CD8-positive, alpha-beta memory T cell (primary cell): Measurements from ENCODE around the gene OBSCN. TPM values are rescaled to one million over a fixed set of nuclear protein-coding genes. Genes with fewer than 3 reads are reported as not detected.
"Not testable (repeated sequence)": the region's sequence is repeated elsewhere in the genome, so short reads cannot be mapped to it uniquely, and the experiment has no call there.

Source experiments
- CTCF ChIA-PET: fragments of 350-600 bp; sonication (Branson Sonifier 250); formaldehyde crosslinking; loops from one replicate; lab custom pipeline; 2021; ENCODE audit warnings: antibody characterized with exemption; lab: Charles Lee
- POLR2A ChIA-PET: fragments of 350-600 bp; sonication (Branson Sonifier 250); formaldehyde crosslinking; loops from one replicate; lab custom pipeline; 2021; ENCODE audit warnings: antibody characterized with exemption; lab: Charles Lee
- DNase-seq, 5 donors: peaks; one replicate each; pipeline versions ENCODE4 v3.0.0 to v3.0.0-alpha.2; 2020 to 2022; ENCODE audit warnings: mixed read lengths in 1 of 5
- H3K27ac ChIP-seq: one replicate; pipeline ENCODE4 v1.7.0; 2013; ENCODE audit warnings: low read depth, mild to moderate bottlenecking, low read length, moderate library complexity
- H3K27me3 ChIP-seq: 2 replicates; pipeline ENCODE4 v1.7.0; 2013; ENCODE audit warnings: low read length, mild to moderate bottlenecking; ENCODE audit not compliant: insufficient read depth, poor library complexity, severe bottlenecking
- H3K36me3 ChIP-seq: 2 replicates; pipeline ENCODE4 v1.7.0; 2013; ENCODE audit warnings: mild to moderate bottlenecking, low read length, moderate library complexity; ENCODE audit not compliant: insufficient read depth
- H3K4me1 ChIP-seq: 2 replicates; pipeline ENCODE4 v1.7.0; 2013; ENCODE audit warnings: mild to moderate bottlenecking, low read length, moderate library complexity; ENCODE audit not compliant: insufficient read depth
- H3K4me3 ChIP-seq: 2 replicates; pipeline ENCODE4 v1.7.0; 2013; ENCODE audit warnings: mild to moderate bottlenecking, low read length
- H3K9me3 ChIP-seq: 2 replicates; pipeline ENCODE4 v1.7.0; 2013; ENCODE audit warnings: mild to moderate bottlenecking, low read length
- H3K27ac Mint-ChIP-seq, 8 donors: one replicate each; pipeline ENCODE4 v1.8.0; 2020 to 2021; ENCODE audit warnings: mixed read lengths in 8 of 8, mild to moderate bottlenecking in 6 of 8, inconsistent platforms in 3 of 8, moderate library complexity in 3 of 8
- H3K27me3 Mint-ChIP-seq, 2 donors: one replicate each; pipeline ENCODE4 v1.8.0; 2020 to 2021; ENCODE audit warnings: mixed read lengths in 2 of 2, mild to moderate bottlenecking in 1 of 2, moderate library complexity in 1 of 2
- H3K36me3 Mint-ChIP-seq, 3 donors: one replicate each; pipeline ENCODE4 v1.8.0; 2020 to 2021; ENCODE audit warnings: mixed read lengths in 3 of 3, inconsistent platforms in 1 of 3, mild to moderate bottlenecking in 1 of 3
- H3K4me1 Mint-ChIP-seq, 3 donors: one replicate each; pipeline ENCODE4 v1.8.0; 2020 to 2021; ENCODE audit warnings: mixed read lengths in 3 of 3, inconsistent platforms in 1 of 3, mild to moderate bottlenecking in 1 of 3
- H3K4me3 Mint-ChIP-seq, 7 donors: one replicate each; pipeline ENCODE4 v1.8.0; 2020 to 2021; ENCODE audit warnings: mixed read lengths in 7 of 7, mild to moderate bottlenecking in 6 of 7, moderate library complexity in 4 of 7, inconsistent platforms in 2 of 7
- H3K9me3 Mint-ChIP-seq, 5 donors: one replicate each; pipeline ENCODE4 v1.8.0; 2020 to 2022; ENCODE audit warnings: mixed read lengths in 5 of 5, mild to moderate bottlenecking in 3 of 5, moderate library complexity in 2 of 5, inconsistent platforms in 1 of 5
- polyA plus RNA-seq: library from polyadenylated mRNA; unstranded; fragments of 300-500 nt; fragmentation: Illumina TruSeq; gene quantifications from one replicate; pipeline ENCODE4 v1.2.3, GENCODE V29; 2021
- total RNA-seq, 2 experiments: library from RNA; stranded (reverse); gene quantifications; one replicate each; pipeline ENCODE4 v1.2.3, GENCODE V29; 2021

The OBSCN gene
- total and polyA plus RNA-seq, 3 experiments from 2014 or later = 3.0 to 13.6 (median 10.9) TPM

DNA sequence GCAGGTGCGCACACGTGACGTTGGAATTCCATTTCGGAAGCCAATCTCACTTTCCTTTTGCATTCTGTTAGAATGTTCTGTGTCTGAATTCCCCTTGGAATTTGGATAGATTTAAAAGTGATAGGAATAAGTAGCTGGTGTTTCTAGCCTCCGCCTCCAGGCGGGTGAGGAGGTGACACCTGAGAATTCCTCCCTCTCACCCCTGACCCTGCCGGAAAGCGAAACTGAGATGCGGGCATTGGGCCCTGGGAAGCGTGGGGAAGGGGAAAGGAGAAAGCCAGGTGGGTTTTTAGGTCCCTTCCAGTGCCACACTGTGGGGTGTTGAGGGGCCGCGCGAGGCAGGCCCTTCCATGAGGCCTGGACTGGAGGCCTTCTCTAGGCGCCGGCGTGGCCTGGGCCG, 61.6 kb downstream of the OBSCN start:
- H3K4me3 Mint-ChIP-seq, H3K36me3 ChIP-seq, H3K27ac Mint-ChIP-seq, H3K9me3 ChIP-seq, H3K27me3 ChIP-seq, H3K9me3 Mint-ChIP-seq, H3K27me3 Mint-ChIP-seq, H3K4me3 ChIP-seq, DNase-seq, H3K4me1 Mint-ChIP-seq, CTCF ChIA-PET, H3K4me1 ChIP-seq, POLR2A ChIA-PET, H3K27ac ChIP-seq: not testable (repeated sequence)
- peaks cover 0 to 13% (median 5%) of the 10 kb centered on the region in 3 donors for H3K36me3 Mint-ChIP-seq

DNA sequence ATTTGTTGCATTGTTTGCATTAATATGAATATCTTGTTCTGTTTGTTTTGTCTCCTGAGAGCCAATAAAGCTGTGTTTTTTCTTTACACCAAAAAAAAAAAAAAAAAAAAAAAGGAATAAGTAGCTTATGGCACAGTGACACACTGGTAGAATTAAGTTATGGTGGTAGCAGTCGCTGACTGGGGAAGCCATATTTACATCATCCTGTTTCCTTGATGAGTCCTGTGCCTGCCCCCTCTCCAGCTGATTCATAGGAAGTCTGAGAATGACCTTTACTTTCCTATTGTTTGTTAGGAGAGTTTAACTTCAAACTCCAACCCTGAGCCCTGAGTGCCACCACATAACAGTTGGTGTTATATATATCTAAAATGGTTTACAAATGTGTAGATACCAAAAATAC, 62.2 kb downstream of the OBSCN start:
- DNase-seq = no peak
- H3K9me3 Mint-ChIP-seq = no peaks in the 10 kb centered on the region
- no peaks in the 10 kb centered on the region for H3K27me3 Mint-ChIP-seq
- no peak overlapping the region for H3K4me3 Mint-ChIP-seq
- H3K4me3 ChIP-seq = no peak overlapping the region
- H3K27ac Mint-ChIP-seq = no peak overlapping the region
- H3K36me3 Mint-ChIP-seq = peaks cover 0 to 10% (median 5%) of the 10 kb centered on the region in 3 donors
- H3K9me3 ChIP-seq = no peaks in the 10 kb centered on the region
- no peaks in the 10 kb centered on the region for H3K27me3 ChIP-seq
- H3K36me3 ChIP-seq = no peaks in the 10 kb centered on the region
- POLR2A ChIA-PET = no interaction called here
- peaks cover 4% of the 10 kb centered on the region for H3K4me1 ChIP-seq
- CTCF ChIA-PET = interaction anchor here (1.1 kb wide), 1 partner anchor 56 kb away, joined by 3 read pairs; no protein-coding TSS in a partner anchor
- peaks cover 3 to 15% (median 6%) of the 10 kb centered on the region in 3 donors for H3K4me1 Mint-ChIP-seq
- no peak overlapping the region for H3K27ac ChIP-seq

GRCh38 chr1:228271701-228272251, 63.9 kb downstream of the OBSCN start:
- no peak for DNase-seq
- Histone ChIP-seq H3K9me3 (no peaks in the 10 kb centered on the region), H3K27ac (no peak overlapping the region), H3K27me3 (no peaks in the 10 kb centered on the region), H3K36me3 (no peaks in the 10 kb centered on the region), H3K4me1 (peaks cover 12% of the 10 kb centered on the region), H3K4me3 (no peak overlapping the region)
- H3K27me3 Mint-ChIP-seq = no peaks in the 10 kb centered on the region
- ChIA-PET CTCF (no interaction called here), POLR2A (no interaction called here)
- H3K9me3 Mint-ChIP-seq = no peaks in the 10 kb centered on the region
- H3K4me3 Mint-ChIP-seq = peak overlapping the region in 2 of 7 donors; percentile 9 to 49
- peaks cover 5 to 19% (median 8%) of the 10 kb centered on the region in 3 donors for H3K4me1 Mint-ChIP-seq
- H3K36me3 Mint-ChIP-seq = peaks cover 0 to 10% (median 3%) of the 10 kb centered on the region in 3 donors
- peak overlapping the region in 2 of 8 donors; percentile 33 to 54 for H3K27ac Mint-ChIP-seq

DNA sequence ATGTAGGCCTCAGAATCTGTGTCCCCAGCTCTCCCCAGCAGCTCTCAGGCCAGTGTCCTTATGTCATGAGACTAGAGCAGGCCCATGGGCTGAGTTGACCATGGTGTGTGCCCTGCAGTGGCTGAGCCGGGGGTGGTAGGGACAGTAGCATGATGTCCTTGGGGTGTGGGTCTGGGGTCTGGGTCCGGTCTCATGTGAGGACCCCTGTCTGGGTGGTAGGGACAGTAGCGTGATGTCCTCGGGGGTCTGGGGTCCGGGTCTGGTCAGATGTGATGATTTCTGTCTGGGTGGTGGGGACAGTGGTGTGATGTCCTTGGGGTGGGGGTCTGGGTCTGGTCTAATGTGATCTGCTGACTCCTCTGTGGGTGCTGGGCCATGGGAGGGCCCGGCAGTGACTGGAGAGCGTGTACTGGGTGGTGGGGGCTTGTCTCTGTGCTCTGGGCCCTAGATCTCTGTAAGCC, 64.5 kb downstream of the OBSCN start:
- H3K4me3 Mint-ChIP-seq = peak overlapping the region in 1 of 7 donors; percentile 49
- Histone ChIP-seq H3K9me3 (no peaks in the 10 kb centered on the region), H3K27me3 (no peaks in the 10 kb centered on the region), H3K4me3 (no peak overlapping the region), H3K27ac (no peak overlapping the region), H3K36me3 (no peaks in the 10 kb centered on the region), H3K4me1 (peaks cover 12% of the 10 kb centered on the region)
- DNase-seq = no peak
- H3K27me3 Mint-ChIP-seq = no peaks in the 10 kb centered on the region
- H3K9me3 Mint-ChIP-seq = no peaks in the 10 kb centered on the region
- no peak overlapping the region for H3K27ac Mint-ChIP-seq
- peaks cover 5 to 19% (median 8%) of the 10 kb centered on the region in 3 donors for H3K4me1 Mint-ChIP-seq
- CTCF ChIA-PET = interaction anchor here (1.5 kb wide), 1 partner anchor 9 kb away, joined by 4 read pairs; no protein-coding TSS in a partner anchor
- POLR2A ChIA-PET = no interaction called here
- H3K36me3 Mint-ChIP-seq = peaks cover 0 to 6% (median 3%) of the 10 kb centered on the region in 3 donors

DNA sequence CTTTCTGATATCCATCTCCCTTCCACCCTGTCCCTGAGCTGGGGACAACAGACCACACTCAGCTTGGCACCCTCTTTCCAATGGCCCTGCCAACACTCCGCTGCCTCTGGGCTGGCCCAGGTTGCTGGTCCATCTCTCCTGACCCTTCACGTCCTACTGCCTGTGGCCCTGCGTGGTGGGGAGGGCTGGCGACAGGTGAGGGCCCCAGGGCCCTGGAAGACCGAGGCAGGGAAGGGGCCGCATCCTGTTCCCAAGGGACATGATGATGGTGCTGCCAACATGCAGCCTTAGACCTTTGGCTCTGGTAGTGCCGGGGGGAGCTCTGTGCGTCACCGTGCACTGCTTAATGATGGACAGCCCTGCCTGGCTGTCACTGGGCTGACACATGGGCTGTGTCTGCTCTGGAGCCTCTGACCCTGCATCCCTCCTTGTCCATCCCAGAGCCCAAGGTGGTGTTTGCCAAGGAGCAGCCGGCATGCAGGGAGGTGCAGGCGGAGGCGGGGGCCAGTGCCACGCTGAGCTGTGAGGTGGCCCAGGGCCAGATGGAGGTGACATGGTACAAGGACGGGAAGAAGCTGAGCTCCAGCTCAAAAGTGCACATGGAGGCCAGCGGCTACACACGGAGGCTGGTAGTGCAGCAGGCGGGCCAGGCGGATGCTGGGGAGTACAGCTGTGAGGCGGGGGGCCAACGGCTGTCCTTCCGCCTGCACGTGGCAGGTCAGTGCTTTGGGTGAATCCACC, 65.2 kb downstream of the OBSCN start:
- ChIA-PET CTCF (interaction anchor here (1.3 to 1.5 kb wide), 2 partner anchors 10 to 59 kb away, joined by 4 read pairs; no protein-coding TSS in a partner anchor), POLR2A (no interaction called here)
- H3K4me3 ChIP-seq = no peak overlapping the region
- Mint-ChIP-seq H3K27ac (no peak overlapping the region), H3K36me3 (peaks cover 0 to 3% (median 0%) of the 10 kb centered on the region in 3 donors), H3K4me3 (peak overlapping the region in 2 of 7 donors; percentile 15 to 81), H3K4me1 (peaks cover 5 to 19% (median 8%) of the 10 kb centered on the region in 3 donors), H3K27me3 (no peaks in the 10 kb centered on the region), H3K9me3 (no peaks in the 10 kb centered on the region)
- DNase-seq = no peak
- no peaks in the 10 kb centered on the region for H3K9me3 ChIP-seq
- no peaks in the 10 kb centered on the region for H3K27me3 ChIP-seq
- no peaks in the 10 kb centered on the region for H3K36me3 ChIP-seq
- no peak overlapping the region for H3K27ac ChIP-seq
- H3K4me1 ChIP-seq = peaks cover 12% of the 10 kb centered on the region

- peaks cover 12% of the 10 kb centered on the region for H3K4me1 ChIP-seq
- DNase-seq = no peak
- ChIA-PET POLR2A (no interaction called here), CTCF (interaction anchor here (1.3 to 1.5 kb wide), 2 partner anchors 11 to 60 kb away, joined by 4 read pairs; no protein-coding TSS in a partner anchor)
- H3K36me3 ChIP-seq = no peaks in the 10 kb centered on the region
- H3K9me3 Mint-ChIP-seq = no peaks in the 10 kb centered on the region
- H3K27ac Mint-ChIP-seq = peak overlapping the region in 1 of 8 donors; percentile 65
- no peaks in the 10 kb centered on the region for H3K27me3 Mint-ChIP-seq
- H3K4me1 Mint-ChIP-seq = peaks cover 5 to 19% (median 8%) of the 10 kb centered on the region in 3 donors
- no peak overlapping the region for H3K4me3 ChIP-seq
- H3K9me3 ChIP-seq = no peaks in the 10 kb centered on the region
- peaks cover 0 to under 1% (median 0%) of the 10 kb centered on the region in 3 donors for H3K36me3 Mint-ChIP-seq
- H3K4me3 Mint-ChIP-seq = peak overlapping the region in 2 of 7 donors; percentile 38 to 81
- H3K27me3 ChIP-seq = no peaks in the 10 kb centered on the region
- H3K27ac ChIP-seq = no peak overlapping the region
These were observed 66.0 kb downstream of the OBSCN start for GRCh38 chr1:228273720-228274451.

DNA sequence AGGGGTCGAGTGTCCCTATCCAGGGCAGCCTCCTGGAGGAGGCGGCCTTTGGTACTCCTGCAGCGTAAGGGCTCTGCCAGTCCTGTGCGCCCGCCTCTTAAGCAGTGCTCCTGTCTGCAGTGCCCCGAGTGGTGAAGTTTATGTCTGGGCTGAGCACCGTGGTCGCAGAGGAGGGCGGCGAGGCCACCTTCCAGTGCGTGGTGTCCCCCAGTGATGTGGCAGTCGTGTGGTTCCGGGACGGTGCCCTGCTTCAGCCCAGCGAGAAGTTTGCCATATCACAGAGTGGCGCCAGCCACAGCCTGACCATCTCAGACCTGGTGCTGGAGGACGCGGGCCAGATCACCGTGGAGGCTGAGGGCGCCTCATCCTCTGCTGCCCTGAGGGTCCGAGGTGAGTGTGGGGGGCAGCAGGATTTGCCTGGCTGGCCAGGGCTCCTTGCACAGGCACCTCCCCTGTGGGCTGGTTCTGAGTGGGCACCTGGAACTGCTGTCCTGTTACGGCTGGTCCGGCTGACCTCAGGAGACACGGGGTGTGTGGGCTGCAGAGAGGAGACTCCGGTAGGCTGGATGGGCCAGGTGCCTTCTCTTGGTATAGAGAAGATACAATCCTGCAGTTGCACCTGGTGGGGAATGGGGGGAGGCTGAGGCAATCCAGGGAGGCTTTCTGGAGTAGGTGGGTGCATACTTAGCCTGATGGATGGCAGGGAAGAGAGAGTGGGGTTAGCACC, 66.8 kb downstream of the OBSCN start:
- DNase-seq = no peak
- ChIA-PET CTCF (interaction anchor here (1.3 to 1.8 kb wide), 2 partner anchors 61 to 109 kb away, joined by 4 to 6 read pairs; partner anchors contain the start of gene IBA57), POLR2A (interaction anchor here (1.3 to 1.8 kb wide), 2 partner anchors 61 to 190 kb away, joined by 3 to 4 read pairs; no protein-coding TSS in a partner anchor)
- Mint-ChIP-seq H3K36me3 (peaks cover 0 to 8% (median 0%) of the 10 kb centered on the region in 3 donors), H3K4me1 (peaks cover 5 to 19% (median 8%) of the 10 kb centered on the region in 3 donors), H3K27me3 (no peaks in the 10 kb centered on the region), H3K4me3 (peak overlapping the region; percentile 77 to 94 (median 81)), H3K9me3 (no peaks in the 10 kb centered on the region), H3K27ac (peak overlapping the region in 6 of 8 donors; percentile 50 to 85 (median 72))
- no peaks in the 10 kb centered on the region for H3K36me3 ChIP-seq
- peaks cover 12% of the 10 kb centered on the region for H3K4me1 ChIP-seq
- no peaks in the 10 kb centered on the region for H3K27me3 ChIP-seq
- H3K9me3 ChIP-seq = no peaks in the 10 kb centered on the region
- peak overlapping the region; percentile 55 for H3K27ac ChIP-seq
- H3K4me3 ChIP-seq = peak overlapping the region; percentile 55
